ENCODE measurements around the gene TMEM223. TPM values are rescaled to one million over a fixed set of nuclear protein-coding genes. Genes with fewer than 3 reads are reported as not detected.

The TMEM223 gene
- total RNA-seq, 2 experiments from 2014 or later: 14.0 to 15.2 TPM

DNA sequence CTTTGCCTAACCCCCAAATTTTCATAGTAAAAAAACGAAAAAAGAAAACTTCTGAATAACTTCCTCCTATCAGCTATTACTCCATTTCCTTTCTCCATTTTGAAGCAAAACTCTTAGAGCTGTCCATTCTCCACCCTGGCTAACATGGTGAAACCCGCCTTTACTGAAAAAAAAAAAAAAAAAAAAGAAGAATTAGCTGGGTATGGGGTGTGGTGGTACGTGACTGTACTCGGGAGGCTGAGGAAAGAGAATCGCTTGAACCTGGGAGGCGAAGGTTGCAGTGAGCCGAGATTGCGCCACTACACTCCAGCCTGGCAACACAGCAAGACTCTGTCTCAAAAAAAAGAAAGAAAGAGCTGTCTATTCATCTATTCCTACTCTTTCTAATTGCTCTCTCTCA lies 24.8 kb upstream of the TMEM223 start:
- peaks cover 6% of the 10 kb centered on the region for H3K36me3 Mint-ChIP-seq
- POLR2A ChIA-PET: interaction anchor here (0.7 to 2.9 kb wide), 9 partner anchors 9 to 849 kb away, joined by 3 to 10 read pairs (median 4); partner anchors contain the start of genes NXF1, TEX54 and TMEM179B
- peaks cover 1% of the 10 kb centered on the region for H3K4me1 Mint-ChIP-seq
- ATAC-seq (ENCODE audit: low read depth) (no peak), DNase-seq (no peak)
- H3K4me3 Mint-ChIP-seq: no peak overlapping the region
- no peaks in the 10 kb centered on the region for H3K9me3 Mint-ChIP-seq
- H3K27me3 Mint-ChIP-seq: no peaks in the 10 kb centered on the region
- H3K27ac Mint-ChIP-seq: no peak overlapping the region

GRCh38 chr11:62811659-62812058 lies 19.9 kb upstream of the TMEM223 start:
- H3K4me1 Mint-ChIP-seq: peaks cover 5% of the 10 kb centered on the region
- no peak overlapping the region for H3K27ac Mint-ChIP-seq
- DNase-seq (no peak), ATAC-seq (ENCODE audit: low read depth) (no peak)
- no peaks in the 10 kb centered on the region for H3K9me3 Mint-ChIP-seq
- POLR2A ChIA-PET: interaction anchor here (0.6 kb wide), 1 partner anchor 19 kb away, joined by 4 read pairs; no protein-coding TSS in a partner anchor
- no peak overlapping the region for H3K4me3 Mint-ChIP-seq
- H3K27me3 Mint-ChIP-seq: no peaks in the 10 kb centered on the region
- H3K36me3 Mint-ChIP-seq: peaks cover 3% of the 10 kb centered on the region

DNA sequence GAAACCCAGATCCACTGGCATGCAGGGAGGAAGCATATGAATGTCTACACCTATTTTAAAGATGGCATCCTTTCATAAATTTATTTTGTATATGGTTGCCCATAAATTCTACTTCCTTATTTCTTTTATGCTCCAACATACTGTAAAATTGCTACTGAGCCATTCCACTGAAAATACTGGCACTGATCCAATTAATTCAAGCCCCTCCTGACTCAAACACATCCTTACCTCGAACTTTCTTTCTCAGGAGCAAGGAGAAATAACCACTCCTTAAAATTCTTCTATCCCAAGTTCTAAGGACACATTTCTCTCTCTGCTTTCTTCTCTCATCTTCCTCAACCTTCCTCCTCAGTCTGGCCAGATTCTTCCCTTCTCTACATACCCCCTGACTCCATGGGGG lies 18.9 kb upstream of the TMEM223 start:
- POLR2A ChIA-PET: interaction anchor here (1.0 kb wide), 1 partner anchor 30 kb away, joined by 4 read pairs; no protein-coding TSS in a partner anchor
- no peak overlapping the region for H3K27ac Mint-ChIP-seq
- no peaks in the 10 kb centered on the region for H3K9me3 Mint-ChIP-seq
- H3K36me3 Mint-ChIP-seq: peaks cover 3% of the 10 kb centered on the region
- no peak overlapping the region for H3K4me3 Mint-ChIP-seq
- DNase-seq (no peak), ATAC-seq (ENCODE audit: low read depth) (no peak)
- H3K4me1 Mint-ChIP-seq: peaks cover 11% of the 10 kb centered on the region
- H3K27me3 Mint-ChIP-seq: no peaks in the 10 kb centered on the region

DNA sequence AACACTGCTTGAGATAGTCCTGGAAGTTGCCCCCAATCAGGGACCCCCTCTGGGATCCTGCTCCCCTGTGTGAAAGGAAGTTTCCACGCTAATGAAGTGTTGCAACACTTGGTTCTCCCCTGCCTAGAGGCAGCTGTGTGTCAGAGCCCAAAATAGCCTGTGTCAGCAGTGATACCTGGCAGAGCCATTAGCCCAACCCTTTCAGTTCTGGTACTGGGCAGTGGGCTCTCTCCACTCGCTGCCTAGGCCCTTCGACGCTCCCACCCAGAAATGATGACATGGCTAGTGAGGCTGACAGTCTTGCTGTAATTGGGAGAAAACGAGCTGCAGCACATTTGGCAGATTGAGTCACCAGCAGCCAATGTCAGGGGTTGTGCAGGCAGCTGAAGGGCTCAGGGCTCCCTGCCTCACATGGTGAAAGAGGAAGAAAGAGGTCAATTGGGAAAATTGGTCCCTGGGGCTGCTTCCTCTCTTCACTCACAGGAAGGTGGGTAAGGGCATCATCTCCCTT lies 14.9 kb upstream of the TMEM223 start:
- no peak for ATAC-seq (ENCODE audit: low read depth)
- peak overlapping the region; percentile 78 for H3K27ac Mint-ChIP-seq

DNA sequence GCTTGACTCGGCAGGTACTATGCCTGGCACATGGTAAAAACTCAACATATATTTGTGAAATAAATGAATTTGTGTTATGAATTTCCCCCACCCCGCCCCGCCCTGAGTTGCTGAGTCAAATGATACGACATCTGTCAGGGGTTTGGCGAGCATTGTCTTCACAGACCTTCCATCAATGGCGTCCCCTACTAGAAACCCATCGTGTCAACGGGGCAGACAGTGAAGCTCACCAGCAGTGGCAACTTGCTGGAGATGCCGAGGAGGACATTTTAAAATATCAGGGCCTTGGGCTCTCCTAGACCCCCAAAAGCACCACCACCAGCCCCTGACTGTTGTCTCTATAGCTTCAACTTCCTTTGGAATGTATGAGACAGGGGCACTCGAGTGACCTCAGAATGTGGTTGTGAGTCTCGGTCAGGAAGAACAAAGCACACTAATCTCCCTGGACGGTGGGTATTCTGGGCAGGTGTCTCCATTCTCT lies 14.2 kb upstream of the TMEM223 start:
- peak; percentile 5 for ATAC-seq (ENCODE audit: low read depth)

More for the DNA sequence above, 14.9 kb upstream of the TMEM223 start:
- Mint-ChIP-seq H3K4me3 (peak overlapping the region; percentile 99), H3K4me1 (peaks cover 30% of the 10 kb centered on the region), H3K36me3 (peaks cover 11% of the 10 kb centered on the region), H3K27me3 (no peaks in the 10 kb centered on the region), H3K9me3 (no peaks in the 10 kb centered on the region)
- POLR2A ChIA-PET: interaction anchor here (0.8 to 9.0 kb wide), 16 partner anchors 10 to 135 kb away, joined by 3 to 98 read pairs (median 8); partner anchors contain the start of genes HNRNPUL2, POLR2G, SLC3A2 and STX5
- DNase-seq: no peak

DNA sequence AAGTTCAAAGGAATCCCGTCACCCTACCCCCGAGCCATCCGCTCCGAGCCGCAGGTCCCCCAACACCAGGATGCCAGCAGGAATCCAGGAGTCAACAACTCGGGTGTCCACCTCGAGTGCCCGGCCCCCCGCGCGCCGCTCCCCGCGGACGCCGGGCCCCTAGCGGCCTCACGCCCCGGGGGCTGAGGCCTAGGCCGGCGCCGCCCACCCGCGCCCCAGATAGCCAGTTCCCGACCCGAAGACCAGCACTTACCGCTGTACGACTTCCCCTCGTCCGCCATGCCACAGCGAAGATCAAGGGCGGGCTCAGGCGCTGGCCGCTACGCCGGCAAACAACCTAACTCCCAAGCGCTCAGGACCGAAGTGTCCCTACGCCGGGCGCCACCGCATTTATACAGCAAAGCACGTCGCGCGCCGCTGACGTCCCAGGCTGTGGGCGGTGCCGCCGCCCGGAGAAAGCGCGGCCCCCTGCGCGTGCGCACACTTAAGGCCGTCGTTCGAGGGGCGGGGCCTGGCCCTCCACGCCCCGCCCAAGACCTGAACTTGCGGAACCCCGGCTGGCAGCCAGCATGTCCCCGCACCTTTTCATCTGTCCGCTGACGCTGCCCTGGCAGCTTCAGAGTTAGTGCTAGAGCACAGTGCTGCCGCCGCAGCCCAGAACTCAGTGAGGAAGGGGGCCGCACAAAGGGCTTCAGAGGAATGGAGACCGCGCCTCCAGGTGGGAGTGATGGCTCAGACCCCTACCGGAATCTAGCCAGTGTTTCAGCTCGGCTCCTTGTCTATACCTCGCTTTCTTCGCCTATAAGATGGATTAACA lies 13.5 kb upstream of the TMEM223 start, which contains the start of gene NXF1:
TSS of gene NXF1 (minus strand) at position 365 of the 817 bp plus-strand sequence. CDS start at position 281, 84 bp downstream.
- POLR2A ChIA-PET: interaction anchor here (0.5 to 9.0 kb wide), 19 partner anchors 9 to 166 kb away, joined by 3 to 98 read pairs (median 8); partner anchors contain the start of genes GNG3, HNRNPUL2, SLC3A2 and STX5
- Mint-ChIP-seq H3K4me3 (peak within 1 kb of the TSS; percentile 99), H3K27ac (peak within 1 kb of the TSS; percentile 99), H3K4me1 (peaks cover 33% of the 10 kb centered on the region), H3K36me3 (peaks cover 19% of the 10 kb centered on the region), H3K27me3 (no peaks in the 10 kb centered on the region), H3K9me3 (no peaks in the 10 kb centered on the region)
- ATAC-seq (ENCODE audit: low read depth) (peak; percentile 83), DNase-seq (peak; percentile 100)

More for the DNA sequence above, 14.2 kb upstream of the TMEM223 start:
- Mint-ChIP-seq H3K9me3 (no peaks in the 10 kb centered on the region), H3K27me3 (no peaks in the 10 kb centered on the region), H3K4me1 (peaks cover 33% of the 10 kb centered on the region), H3K27ac (peak overlapping the region; percentile 99), H3K4me3 (peak overlapping the region; percentile 99), H3K36me3 (peaks cover 16% of the 10 kb centered on the region)
- DNase-seq: no peak
- POLR2A ChIA-PET: interaction anchor here (0.5 to 9.0 kb wide), 19 partner anchors 9 to 166 kb away, joined by 3 to 98 read pairs (median 8); partner anchors contain the start of genes GNG3, HNRNPUL2, SLC3A2 and STX5

- ATAC-seq (ENCODE audit: low read depth) (no peak), DNase-seq (no peak)
- H3K36me3 Mint-ChIP-seq: peaks cover 23% of the 10 kb centered on the region
- POLR2A ChIA-PET: interaction anchor here (0.5 to 9.0 kb wide), 11 partner anchors 10 to 136 kb away, joined by 3 to 98 read pairs (median 5); partner anchors contain the start of genes POLR2G, STX5, TMEM179B and WDR74
- peak overlapping the region; percentile 95 for H3K27ac Mint-ChIP-seq
- peaks cover 33% of the 10 kb centered on the region for H3K4me1 Mint-ChIP-seq
- H3K4me3 Mint-ChIP-seq: peak overlapping the region; percentile 99
- no peaks in the 10 kb centered on the region for H3K9me3 Mint-ChIP-seq
- no peaks in the 10 kb centered on the region for H3K27me3 Mint-ChIP-seq
Measured at GRCh38 chr11:62804310-62805075, 12.7 kb upstream of the TMEM223 start.

GRCh38 chr11:62801071-62801470 lies 9.3 kb upstream of the TMEM223 start:
- H3K9me3 Mint-ChIP-seq: no peaks in the 10 kb centered on the region
- H3K27ac Mint-ChIP-seq: no peak overlapping the region
- DNase-seq: no peak
- peaks cover 26% of the 10 kb centered on the region for H3K4me1 Mint-ChIP-seq
- POLR2A ChIA-PET: interaction anchor here (1.1 to 9.0 kb wide), 6 partner anchors 8 to 61 kb away, joined by 5 to 98 read pairs (median 10); partner anchors contain the start of genes TMEM179B and WDR74
- peaks cover 34% of the 10 kb centered on the region for H3K36me3 Mint-ChIP-seq
- ATAC-seq (ENCODE audit: low read depth): no peak
- no peaks in the 10 kb centered on the region for H3K27me3 Mint-ChIP-seq
- H3K4me3 Mint-ChIP-seq: no peak overlapping the region

GRCh38 chr11:62799486-62799885 lies 7.7 kb upstream of the TMEM223 start:
- H3K4me3 Mint-ChIP-seq: no peak overlapping the region
- no peaks in the 10 kb centered on the region for H3K9me3 Mint-ChIP-seq
- peaks cover 25% of the 10 kb centered on the region for H3K4me1 Mint-ChIP-seq
- peak overlapping the region; percentile 42 for H3K27ac Mint-ChIP-seq
- no peaks in the 10 kb centered on the region for H3K27me3 Mint-ChIP-seq
- ATAC-seq (ENCODE audit: low read depth): no peak
- peaks cover 41% of the 10 kb centered on the region for H3K36me3 Mint-ChIP-seq
- DNase-seq: no peak
- POLR2A ChIA-PET: interaction anchor here (2.1 kb wide), 1 partner anchor 12 kb away, joined by 14 read pairs; the partner anchor contains the start of gene TMEM179B

- no peak for DNase-seq
- POLR2A ChIA-PET: interaction anchor here (0.8 to 1.6 kb wide), 3 partner anchors 36 to 59 kb away, joined by 3 to 4 read pairs (median 4); no protein-coding TSS in a partner anchor
- peaks cover 14% of the 10 kb centered on the region for H3K4me1 Mint-ChIP-seq
- no peak for ATAC-seq (ENCODE audit: low read depth)
- H3K27ac Mint-ChIP-seq: no peak overlapping the region
- no peaks in the 10 kb centered on the region for H3K27me3 Mint-ChIP-seq
- H3K4me3 Mint-ChIP-seq: no peak overlapping the region
- no peaks in the 10 kb centered on the region for H3K9me3 Mint-ChIP-seq
- H3K36me3 Mint-ChIP-seq: peaks cover 42% of the 10 kb centered on the region
Measured at GRCh38 chr11:62796281-62796680, 4.5 kb upstream of the TMEM223 start.

DNA sequence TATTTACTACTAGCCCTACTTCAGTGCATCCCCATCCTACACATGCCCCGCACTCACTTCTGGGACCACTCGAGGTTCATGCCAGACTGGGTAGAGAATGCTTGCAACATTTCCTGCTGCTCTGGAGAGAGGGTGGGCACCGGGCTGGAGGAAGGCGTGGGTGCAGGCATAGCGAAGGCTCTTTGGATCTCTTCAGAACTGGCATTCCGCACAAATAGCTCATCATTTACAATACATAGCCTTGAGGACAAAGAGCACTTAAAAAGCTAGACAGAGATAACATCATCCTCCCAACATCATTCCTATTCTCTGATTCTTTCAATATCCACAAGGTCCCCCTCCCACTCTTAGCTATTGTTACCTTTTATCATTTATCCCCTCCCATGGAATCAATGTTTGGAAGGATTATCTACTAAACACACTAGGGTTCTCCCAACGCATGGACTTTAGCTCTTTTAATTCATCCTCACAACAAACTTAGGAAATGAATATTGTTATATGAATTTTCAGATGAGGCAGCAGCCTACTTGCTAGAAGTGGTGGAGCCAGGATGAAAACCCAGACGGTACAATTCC lies 2.5 kb upstream of the TMEM223 start:
- POLR2A ChIA-PET: interaction anchor here (0.8 to 2.3 kb wide), 7 partner anchors 10 to 67 kb away, joined by 3 to 11 read pairs (median 7); partner anchors contain the start of genes HNRNPUL2, NXF1, TEX54 and ZBTB3
- H3K4me1 Mint-ChIP-seq: peaks cover 29% of the 10 kb centered on the region
- no peaks in the 10 kb centered on the region for H3K27me3 Mint-ChIP-seq
- ATAC-seq (ENCODE audit: low read depth) (no peak), DNase-seq (no peak)
- H3K4me3 Mint-ChIP-seq: no peak overlapping the region
- no peak overlapping the region for H3K27ac Mint-ChIP-seq
- peaks cover 37% of the 10 kb centered on the region for H3K36me3 Mint-ChIP-seq
- H3K9me3 Mint-ChIP-seq: no peaks in the 10 kb centered on the region

GRCh38 chr11:62792202-62792575 lies 383 bp upstream of the TMEM223 start:
- Mint-ChIP-seq H3K27ac (peak overlapping the region; percentile 97), H3K27me3 (no peaks in the 10 kb centered on the region), H3K4me3 (peak overlapping the region; percentile 92), H3K36me3 (peaks cover 29% of the 10 kb centered on the region), H3K9me3 (no peaks in the 10 kb centered on the region), H3K4me1 (peaks cover 40% of the 10 kb centered on the region)
- DNase-seq (no peak), ATAC-seq (ENCODE audit: low read depth) (peak; percentile 1)
- POLR2A ChIA-PET: interaction anchor here (0.9 to 9.1 kb wide), 9 partner anchors 9 to 201 kb away, joined by 3 to 247 read pairs (median 4); partner anchors contain the start of genes NXF1, STX5, TUT1 and WDR74
